Transverse colon (tissue), 3 donors: Measurements from ENCODE around the gene TAT.

Source experiments
- EP300 ChIP-seq: sonication (generic); formaldehyde crosslinking; IDR thresholded peaks from one replicate; pipeline ENCODE4 v1.6.1; 2017; ENCODE audit warnings: antibody characterized with exemption, low read depth
- POLR2A ChIP-seq: fragments of 450-650 bp; IDR thresholded peaks from one replicate; pipeline ENCODE4 v1.6.1; 2016; ENCODE audit warnings: antibody characterized with exemption, mild to moderate bottlenecking, moderate library complexity
- TF ChIP-seq, protein P1 (sequence below), 5 experiments: fragments of 200-600 bp in 3 of 5; fragments of 450-650 bp in 2 of 5; sonication (generic) in 3 of 5; IDR thresholded peaks; 1 replicate in 2 of 5; 2 replicates in 3 of 5; pipeline ENCODE4 v1.5.1; 2016 to 2017; ENCODE audit warnings: antibody characterized with exemption in 5 of 5, inconsistent platforms in 3 of 5, mild to moderate bottlenecking in 2 of 5, moderate library complexity in 1 of 5

DNA sequence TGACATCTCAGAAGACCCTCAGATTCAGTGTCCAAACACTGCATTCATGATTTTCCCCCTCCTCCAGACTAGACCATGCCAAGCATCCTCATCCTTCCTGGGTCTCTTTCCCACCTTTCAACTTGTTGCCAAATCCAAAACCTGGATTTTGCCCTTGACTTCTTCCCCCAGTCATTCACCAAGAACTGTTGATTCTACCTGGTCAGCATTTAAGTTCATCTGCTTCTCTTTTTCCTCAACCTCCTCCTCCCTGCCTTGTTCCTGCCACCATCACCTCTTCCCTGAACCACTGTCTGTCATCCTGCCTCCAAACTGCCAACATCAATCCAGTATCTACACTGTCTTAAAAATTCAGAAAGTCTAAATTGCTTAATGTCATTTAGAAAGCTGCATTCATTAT lies 29.7 kb downstream of the TAT start:
- no peak for TF ChIP-seq POLR2A
- TF ChIP-seq, protein P1, sequence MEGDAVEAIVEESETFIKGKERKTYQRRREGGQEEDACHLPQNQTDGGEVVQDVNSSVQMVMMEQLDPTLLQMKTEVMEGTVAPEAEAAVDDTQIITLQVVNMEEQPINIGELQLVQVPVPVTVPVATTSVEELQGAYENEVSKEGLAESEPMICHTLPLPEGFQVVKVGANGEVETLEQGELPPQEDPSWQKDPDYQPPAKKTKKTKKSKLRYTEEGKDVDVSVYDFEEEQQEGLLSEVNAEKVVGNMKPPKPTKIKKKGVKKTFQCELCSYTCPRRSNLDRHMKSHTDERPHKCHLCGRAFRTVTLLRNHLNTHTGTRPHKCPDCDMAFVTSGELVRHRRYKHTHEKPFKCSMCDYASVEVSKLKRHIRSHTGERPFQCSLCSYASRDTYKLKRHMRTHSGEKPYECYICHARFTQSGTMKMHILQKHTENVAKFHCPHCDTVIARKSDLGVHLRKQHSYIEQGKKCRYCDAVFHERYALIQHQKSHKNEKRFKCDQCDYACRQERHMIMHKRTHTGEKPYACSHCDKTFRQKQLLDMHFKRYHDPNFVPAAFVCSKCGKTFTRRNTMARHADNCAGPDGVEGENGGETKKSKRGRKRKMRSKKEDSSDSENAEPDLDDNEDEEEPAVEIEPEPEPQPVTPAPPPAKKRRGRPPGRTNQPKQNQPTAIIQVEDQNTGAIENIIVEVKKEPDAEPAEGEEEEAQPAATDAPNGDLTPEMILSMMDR (IDR thresholded peaks at IDR 0.05): no peak
- no peak for TF ChIP-seq EP300
